H4 (cell line): ENCODE results near the gene ESPN. TPM values are rescaled to one million over a fixed set of nuclear protein-coding genes. Genes with fewer than 3 reads are reported as not detected.
"Not testable (repeated sequence)": the region's sequence is repeated elsewhere in the genome, so short reads cannot be mapped to it uniquely, and the experiment has no call there.

Source experiments
- DNase-seq: peaks from one replicate; pipeline ENCODE4 v3.0.0-alpha.2; 2015; ENCODE audit warnings: low spot score
- total RNA-seq: library from RNA; depleted of rRNA; stranded (reverse); fragments of >200 nt; shearing (Covaris generic); gene quantifications from 2 replicates; pipeline ENCODE4 v1.2.3, GENCODE V29; 2014; rRNA removed

The ESPN gene, protein sequence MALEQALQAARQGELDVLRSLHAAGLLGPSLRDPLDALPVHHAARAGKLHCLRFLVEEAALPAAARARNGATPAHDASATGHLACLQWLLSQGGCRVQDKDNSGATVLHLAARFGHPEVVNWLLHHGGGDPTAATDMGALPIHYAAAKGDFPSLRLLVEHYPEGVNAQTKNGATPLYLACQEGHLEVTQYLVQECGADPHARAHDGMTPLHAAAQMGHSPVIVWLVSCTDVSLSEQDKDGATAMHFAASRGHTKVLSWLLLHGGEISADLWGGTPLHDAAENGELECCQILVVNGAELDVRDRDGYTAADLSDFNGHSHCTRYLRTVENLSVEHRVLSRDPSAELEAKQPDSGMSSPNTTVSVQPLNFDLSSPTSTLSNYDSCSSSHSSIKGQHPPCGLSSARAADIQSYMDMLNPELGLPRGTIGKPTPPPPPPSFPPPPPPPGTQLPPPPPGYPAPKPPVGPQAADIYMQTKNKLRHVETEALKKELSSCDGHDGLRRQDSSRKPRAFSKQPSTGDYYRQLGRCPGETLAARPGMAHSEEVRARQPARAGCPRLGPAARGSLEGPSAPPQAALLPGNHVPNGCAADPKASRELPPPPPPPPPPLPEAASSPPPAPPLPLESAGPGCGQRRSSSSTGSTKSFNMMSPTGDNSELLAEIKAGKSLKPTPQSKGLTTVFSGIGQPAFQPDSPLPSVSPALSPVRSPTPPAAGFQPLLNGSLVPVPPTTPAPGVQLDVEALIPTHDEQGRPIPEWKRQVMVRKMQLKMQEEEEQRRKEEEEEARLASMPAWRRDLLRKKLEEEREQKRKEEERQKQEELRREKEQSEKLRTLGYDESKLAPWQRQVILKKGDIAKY
- not detected in 2 replicates for total RNA-seq

DNA sequence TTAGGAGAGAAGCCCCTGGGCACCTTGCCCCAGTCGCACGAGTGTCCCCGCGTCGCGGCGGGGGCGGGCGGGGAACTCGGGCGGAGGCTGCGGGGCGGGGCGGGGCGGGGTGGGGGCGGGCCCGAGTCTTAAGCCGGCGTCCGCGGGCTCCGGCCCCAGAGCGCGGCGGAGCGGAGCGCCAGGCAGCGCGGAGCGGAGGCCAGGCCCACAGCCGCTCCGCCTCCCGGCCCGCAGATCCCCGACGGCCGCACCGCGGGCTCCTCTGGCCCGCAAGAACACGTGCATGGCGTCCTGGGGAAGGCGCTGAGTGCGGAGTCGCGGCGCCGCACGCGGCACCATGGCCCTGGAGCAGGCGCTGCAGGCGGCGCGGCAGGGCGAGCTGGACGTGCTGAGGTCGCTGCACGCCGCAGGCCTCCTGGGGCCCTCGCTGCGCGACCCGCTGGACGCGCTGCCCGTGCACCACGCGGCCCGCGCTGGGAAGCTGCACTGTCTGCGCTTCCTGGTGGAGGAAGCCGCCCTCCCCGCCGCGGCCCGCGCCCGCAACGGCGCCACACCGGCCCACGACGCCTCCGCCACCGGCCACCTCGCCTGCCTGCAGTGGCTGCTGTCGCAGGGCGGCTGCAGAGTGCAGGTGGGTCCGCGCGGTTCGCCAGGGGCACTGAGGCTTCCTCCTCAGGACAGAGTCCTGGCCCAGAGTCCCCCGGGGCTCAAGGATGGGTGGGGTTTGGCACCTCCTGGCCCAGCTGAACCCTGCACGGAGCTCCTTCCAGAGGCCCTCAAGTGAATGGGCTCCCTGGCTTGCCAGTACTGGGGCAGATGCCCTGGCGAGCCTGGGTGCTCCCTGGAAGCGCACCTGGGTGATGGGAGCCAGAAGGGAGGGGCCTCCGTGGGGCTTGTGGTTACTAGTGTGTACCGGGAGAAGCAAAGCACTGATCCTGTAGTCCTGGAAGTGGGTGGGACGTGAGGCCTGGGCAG lies at the start of gene ESPN:
Gene ESPN (plus strand): TSS at position 158 of the 975 bp plus-strand sequence. CDS start 180 bp downstream, at position 338.
- DNase-seq = no peak

DNA sequence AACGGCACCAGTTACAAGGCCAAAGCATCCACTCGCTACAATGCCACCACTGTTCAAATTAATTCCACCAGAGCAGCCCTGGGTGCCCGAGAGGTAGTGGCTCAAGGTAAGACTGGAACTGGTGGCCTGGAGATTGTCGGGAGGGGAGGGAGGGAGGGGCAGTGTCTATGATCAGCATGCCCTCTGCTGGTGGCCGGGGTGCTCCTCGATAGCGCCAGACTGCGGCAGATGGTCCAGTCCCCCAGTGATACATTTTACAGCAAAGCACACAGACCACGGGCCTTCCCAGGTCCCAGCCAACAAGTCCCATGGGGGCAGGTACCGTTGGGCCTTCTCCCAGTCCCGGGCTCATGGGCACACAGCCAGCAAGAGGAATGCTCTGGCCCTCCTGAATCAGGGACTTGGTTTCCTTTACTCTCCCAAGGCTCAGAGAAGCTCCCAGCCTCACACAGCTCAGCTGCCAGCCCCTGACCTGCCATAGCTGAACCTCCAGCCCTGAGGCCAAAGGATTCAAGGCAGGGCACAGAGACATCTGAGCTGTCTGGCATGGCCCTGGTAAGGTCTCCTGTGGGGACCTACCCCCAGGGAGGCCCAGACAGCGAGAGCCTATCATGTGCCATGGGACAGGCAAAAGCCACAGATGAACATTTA lies 46.4 kb upstream of the ESPN start:
- DNase-seq = no peak

DNA sequence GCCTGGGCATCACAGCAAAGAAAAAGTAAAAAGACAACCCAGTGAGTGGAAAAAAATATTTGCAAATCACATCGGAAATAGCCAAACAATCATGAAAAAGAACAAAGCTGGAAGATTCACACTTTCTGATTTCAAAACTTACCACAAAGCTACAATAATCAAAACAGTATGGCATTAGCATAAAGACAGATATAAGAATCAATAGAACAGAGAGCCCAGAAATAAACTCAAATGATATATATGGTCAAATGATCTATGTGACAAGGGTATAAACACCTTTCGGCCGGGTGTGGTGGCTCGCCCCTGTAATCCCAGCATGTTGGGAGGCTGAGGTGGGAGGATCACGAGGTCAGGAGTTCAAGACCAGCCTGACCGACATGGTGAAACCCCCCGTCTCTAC lies 44.5 kb upstream of the ESPN start:
- no peak for DNase-seq

DNA sequence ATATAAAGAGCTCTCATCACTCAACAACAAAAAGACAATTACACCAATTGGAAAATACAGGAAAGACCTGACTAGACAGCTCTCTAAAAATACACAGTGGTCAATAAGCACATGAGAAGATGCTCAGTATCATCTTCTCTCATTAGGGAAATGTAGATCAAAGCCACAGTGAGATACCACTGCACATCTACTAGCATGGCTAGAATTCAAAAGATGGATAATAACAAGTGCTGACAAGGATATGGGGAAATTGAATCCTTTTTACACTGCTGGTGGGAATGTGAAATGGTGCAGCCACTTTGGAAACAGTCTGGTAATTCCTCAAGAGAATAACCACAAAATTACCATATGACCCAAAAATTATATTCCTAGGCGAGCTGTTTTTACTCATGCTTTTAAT lies 40.4 kb upstream of the ESPN start:
- DNase-seq = no peak

DNA sequence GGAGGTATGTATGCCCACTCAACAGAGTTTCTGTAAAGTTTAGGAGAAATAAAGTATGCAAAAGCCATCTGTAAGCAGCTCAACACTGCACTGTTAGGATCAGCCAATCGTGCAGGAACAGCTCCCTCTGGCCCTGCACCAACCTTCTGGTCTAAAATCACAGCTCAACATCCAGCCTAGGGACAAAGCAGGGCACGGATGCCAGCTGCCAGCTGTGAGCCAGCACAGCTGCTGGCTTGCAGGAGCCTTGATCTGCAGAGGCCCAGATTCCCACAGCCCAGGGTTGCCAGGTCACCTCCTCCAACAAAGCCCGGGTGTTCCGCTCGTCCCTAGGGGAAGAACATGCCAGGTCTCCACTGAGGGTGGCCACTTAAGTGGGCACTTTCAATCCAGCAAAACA lies 39.6 kb upstream of the ESPN start:
- no peak for DNase-seq

DNA sequence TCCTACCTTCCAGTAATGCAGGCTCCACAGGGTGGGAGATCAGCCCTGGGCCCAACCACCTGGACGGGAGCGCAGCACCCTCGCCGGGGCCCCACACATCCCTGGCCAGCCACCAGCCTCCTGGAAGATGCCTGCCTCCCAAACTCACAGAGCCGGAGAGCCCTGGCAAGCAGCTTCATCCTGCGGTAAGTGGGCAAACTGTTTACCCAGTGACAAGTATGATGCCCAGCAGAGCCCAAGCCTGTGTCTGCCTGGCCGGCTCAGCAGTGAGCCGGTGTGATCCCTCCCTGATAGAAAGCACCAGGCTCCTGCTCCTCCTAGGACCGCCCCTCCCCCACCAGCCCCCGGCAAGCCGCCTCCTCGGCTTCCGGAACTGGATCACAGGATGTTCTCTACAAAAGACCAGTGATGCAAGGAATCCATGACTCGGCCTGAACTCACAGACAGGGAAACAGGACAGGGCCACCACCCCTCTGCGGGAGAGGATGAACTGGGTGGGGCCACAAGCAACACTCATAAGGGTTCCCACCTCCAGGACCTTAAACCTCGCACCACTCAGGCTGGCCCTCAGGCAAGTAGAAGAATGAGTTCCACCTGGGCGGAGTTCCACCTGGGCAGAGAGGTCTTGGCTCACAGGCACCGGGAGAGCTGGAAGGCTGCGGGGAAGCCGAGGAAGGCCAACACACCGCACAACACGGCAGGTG lies 38.9 kb upstream of the ESPN start:
- DNase-seq = peak; percentile 83

DNA sequence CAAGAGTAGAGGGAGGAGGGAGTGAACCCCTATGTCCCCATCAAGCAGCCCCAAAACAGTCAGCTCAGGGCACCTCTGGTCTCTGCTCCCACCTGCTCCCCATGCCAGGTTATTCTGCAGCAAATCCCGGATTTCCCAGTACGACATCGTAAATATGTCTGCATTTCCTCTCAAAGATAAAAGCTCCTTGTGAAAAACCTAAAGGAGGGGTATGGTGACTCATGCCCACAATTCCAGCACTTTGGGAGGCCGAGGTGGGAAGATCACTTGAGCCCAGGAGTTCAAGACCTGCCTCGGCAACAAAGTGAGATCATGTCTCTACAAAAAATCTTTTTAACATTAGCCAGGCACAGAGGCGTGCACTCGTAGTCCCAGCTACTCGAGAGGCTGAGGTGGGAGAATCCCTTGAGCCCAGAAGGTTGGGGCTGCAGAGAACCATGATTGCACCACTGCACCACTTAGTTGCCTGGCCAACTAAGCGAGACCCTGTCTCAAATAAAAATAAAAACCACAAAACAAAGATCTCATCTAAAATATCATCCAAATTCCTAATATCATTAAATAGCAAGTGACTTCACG lies 38.1 kb upstream of the ESPN start:
- DNase-seq = peak; percentile 71

DNA sequence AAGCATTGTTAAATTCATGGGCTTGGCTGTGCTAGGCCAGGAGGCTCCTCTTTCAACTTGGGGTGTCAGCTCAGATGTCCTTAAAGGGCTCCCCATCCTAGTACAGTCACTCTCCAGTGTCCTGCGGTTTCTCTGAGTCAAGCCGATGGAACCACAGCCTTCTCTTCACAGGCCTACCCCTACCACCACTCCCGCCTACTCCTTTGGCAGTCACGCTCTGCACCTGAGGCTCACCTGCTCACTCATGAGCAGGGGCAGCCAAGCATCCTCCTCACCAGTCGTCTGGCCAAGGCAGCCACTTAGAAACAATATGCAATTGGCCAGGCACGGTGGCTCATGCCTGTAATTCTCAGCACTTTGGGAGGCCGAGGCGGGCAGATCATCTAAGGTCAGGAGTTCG lies 34.6 kb upstream of the ESPN start:
- no peak for DNase-seq

DNA sequence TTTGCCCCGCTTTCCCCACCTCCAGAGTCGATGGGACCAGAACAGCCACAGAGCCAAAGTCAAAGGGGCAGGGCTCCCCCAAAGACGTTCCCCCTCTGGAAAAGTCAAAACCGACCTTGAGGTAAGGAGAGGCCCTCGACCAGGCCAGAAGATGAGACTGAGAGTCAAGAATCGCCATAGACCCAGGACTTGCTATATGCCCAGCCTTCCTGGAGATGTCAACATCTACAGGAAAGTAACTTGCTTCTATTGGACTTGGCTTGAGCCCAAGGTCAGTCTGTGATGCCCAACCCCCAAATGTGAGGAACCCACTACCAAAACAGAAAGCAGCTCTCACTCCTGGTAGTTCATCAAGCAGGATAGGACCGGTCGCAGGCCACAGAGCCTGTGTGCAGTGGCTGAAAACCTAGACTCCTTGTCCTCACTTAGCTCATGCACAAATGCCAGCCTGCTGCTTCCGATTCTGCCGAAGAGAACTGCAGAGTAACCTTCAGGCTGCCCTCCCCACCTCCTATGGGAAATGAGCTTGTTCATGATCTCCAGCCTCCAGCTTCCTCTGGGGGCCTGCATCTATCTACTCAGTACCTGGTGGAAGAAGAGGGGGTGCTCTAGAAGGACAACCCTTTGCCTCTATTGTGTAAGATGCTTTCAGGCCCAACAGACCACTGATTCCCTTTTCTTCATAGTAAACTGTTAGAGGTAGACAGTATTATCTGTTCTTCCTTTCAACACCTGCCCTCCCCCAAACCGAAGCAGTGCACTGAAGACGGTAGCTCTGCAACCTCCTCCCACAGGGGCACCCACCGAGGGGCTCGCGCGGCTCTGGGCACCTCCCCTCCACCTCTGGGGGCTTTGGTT lies 32.4 kb upstream of the ESPN start:
- no peak for DNase-seq

DNA sequence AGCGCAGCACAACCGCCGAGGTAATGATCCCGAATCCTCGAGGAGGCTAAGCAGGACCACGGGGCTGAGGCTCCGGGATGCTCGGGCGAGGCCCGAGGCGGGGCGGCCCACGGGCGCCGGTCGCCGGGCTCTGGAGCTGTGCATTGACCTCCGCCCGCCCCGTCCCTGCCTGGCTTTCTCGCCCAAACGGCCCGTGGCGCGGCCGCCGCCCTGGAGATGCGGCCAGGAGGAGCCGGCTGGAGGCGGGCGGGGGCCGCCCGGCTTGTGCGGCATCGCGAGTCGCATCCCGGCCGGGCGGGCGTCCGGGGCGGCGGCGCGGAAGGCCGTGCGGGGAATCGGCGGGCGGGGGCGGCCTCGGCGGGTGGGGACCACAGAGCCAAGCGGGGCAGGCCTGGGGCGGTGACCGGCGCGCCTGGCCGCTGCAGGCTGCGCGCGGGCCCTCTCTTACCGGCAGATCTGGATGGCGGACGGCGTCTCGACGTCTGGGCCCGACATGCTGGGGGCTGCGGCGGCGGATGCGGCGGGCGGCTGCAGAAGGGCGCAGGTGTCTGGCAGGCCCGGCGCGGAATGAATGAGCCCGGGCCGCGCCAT lies 31.7 kb upstream of the ESPN start:
- DNase-seq = no peak

DNA sequence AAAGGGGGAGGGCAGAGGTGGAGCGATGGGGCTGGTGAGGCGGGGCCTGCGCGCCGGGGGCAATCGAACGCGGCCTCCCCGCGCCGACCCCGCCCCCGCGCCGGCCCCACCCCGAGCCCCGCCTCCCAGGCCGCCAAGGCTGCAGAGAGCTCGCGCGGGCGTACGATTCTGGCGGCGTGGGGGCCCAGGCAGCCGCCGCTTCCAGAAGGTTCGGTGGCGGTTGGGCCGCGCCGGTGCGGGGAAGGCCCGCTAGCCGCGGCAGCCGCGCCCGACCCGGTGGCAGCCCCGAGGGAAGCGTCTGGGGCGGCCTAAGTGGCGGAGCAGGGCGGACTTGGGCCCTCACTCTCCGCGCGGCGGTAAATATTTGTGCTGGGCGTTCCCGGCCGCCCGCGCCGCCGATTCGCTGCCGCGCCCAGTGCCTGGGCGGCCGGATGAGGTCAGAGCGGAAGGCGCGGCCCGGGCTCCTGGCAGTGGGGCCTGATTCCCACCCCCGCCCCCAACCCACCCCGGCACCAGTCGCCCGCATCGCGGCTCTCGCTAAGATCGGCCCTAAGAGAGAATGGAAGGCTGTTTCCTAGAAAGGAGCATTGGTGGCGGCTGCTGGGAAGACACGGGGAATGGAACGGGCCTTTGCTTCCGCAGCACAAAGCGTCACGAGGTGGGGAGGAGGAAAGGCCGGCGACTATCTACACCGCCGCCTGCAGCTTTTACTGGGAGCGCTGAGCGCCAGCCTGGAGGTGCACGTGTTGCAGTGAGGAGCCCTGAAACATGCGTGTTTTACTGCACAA lies 31.0 kb upstream of the ESPN start, which contains the start of gene ACOT7:
Gene ACOT7 (minus strand): TSS at position 368 of the 788 bp plus-strand sequence. CDS start 368 bp downstream, outside the sequence.
- DNase-seq = peak; percentile 81

DNA sequence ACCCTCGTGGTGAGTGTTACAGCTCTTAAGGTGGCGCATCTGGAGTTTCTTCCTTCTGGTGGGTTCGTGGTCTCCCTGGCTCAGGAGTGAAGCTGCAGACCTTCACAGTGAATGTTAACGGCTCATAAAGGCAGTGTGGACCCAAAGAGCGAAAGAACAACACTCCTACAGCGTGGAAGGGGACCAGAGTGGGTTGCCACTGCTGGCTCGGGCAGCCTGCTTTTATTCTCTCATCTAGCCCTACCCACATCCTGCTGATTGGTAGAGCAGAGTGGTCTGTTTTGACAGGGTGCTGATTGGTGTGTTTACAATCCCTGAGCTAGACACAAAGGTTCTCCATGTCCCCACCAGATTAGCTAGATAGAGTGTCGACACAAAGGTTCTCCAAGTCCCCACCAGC lies 29.4 kb upstream of the ESPN start:
- DNase-seq = not testable (repeated sequence)

DNA sequence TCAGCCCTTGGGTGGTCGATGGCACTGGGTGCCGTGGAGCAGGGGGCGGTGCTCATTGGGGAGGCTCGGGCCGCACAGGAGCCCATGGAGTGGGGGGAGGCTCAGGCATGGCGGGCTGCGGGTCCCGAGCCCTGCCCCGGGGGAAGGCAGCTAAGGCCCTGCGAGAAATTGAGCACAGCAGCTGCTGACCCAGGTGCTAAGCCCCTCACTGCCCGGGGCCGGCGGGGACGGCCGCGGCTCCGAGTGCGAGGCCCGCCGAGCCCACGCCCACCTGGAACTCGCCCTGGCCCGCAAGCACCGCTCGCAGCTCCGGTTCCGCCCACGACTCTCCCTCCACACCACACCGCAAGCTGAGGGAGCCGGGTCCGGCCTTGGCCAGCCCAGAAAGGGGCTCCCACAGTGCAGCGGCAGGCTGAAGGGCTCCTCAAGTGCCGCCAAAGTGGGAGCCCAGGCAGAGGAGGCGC lies 28.8 kb upstream of the ESPN start:
- not testable (repeated sequence) for DNase-seq

DNA sequence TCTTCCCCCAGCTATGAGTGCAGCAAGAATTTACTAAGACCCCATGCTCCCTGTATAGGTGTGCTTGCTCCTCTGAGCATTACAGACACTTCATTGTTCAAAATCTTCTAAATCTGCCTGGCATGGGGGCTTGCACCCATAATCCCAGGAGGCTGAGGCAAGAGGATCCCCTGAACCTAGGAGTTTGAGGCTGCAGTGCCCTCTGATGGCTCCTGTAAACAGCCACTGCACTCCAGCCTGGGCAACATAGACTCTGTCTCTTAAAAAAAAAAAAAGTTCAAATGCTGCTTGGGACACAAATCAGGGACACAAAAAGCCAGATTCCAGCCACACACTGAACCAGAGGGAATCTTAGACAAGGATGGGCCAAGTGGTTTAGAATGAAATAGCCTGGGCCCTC lies 27.6 kb upstream of the ESPN start:
- no peak for DNase-seq

DNA sequence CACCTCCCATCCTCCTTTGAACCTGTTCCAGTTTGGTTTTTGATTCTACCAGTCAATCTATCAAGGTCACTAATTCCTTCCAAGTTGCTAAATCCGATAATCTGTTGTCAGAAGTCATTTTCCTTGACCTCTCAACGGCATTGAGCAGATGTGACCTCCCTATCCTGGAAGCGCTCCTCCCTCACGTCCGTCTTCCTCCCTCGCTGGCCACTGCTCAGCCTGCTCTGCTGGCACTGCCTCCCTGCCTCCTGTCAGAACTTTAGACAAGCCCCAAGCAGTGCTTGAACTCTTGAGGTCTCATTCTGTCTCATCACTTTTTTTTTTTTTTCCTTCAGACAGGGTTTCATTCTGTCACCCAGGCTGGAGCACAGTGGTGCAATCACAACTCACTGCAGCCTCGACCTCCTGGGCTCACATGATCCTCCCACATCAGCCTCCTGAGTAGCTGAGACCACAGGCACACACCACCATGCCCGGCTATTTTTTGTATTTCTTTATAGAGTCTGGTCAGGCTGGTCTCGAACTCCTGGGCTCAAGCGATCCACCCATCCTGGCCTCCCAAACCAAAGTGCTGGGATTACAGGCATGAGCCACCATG lies 26.6 kb upstream of the ESPN start:
- DNase-seq = no peak

DNA sequence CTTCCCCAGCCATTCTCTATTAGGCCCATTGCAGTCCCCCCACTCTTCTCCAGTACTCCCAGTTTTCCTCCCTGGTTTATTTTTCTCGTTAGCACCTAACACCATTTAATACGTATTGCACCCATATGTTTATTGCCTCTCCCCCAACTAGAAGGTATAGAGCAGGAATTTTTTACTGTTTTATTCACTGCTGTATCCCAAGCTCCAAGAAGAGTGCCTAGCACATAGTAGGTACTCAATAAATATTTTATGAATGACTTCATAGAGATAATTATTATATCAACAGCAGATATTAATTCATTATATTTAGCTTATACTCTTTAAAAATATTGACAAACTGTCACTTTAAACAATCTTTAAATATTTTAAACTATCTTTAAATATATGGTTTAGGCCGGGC lies 25.3 kb upstream of the ESPN start:
- DNase-seq = no peak

DNA sequence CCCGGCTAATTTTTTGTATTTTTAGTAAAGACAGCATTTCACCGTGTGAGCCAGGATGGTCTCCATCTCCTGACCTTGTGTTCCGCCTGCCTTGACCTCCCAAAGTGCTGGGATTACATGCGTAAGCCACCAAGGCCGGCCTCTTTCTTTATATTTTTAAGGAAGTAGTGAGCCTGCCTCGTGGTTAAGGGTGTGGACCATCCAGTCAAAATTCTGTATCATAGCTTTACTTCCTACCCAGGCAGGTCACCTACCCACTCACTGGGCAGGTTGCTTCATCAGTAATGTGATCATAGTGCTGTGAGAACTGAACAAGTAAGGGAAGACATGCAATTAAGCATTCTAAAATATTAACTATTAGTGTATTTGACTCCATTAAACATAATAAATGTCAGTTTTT lies 22.9 kb upstream of the ESPN start:
- no peak for DNase-seq
